DMS 273 (cell line): Measurements from ENCODE around the gene GSX2.
"Not testable (repeated sequence)": the region's sequence is repeated elsewhere in the genome, so short reads cannot be mapped to it uniquely, and the experiment has no call there.

Experiments used
- DNase-seq: peaks from one replicate; lab custom pipeline; 2025; ENCODE audit not compliant: unreplicated experiment; lab: John Stamatoyannopoulos, UW

Gene GSX2

GRCh38 chr4:54099748-54100574 lies at the start of gene GSX2:
Gene GSX2, plus strand, starts transcription at chr4:54100163. Its CDS starts 182 bp downstream, at chr4:54100345.
- peak; percentile 29 for DNase-seq

- no peak for DNase-seq
Observed at GRCh38 chr4:54050214-54050904, 49.6 kb upstream of the GSX2 start.

- not testable (repeated sequence) for DNase-seq
Observed at GRCh38 chr4:54053322-54053721, 46.6 kb upstream of the GSX2 start.

GRCh38 chr4:54054501-54054900 lies 45.5 kb upstream of the GSX2 start:
- no peak for DNase-seq

- DNase-seq, result no peak
Observed at GRCh38 chr4:54055494-54055893, 44.5 kb upstream of the GSX2 start.

GRCh38 chr4:54056360-54056759 lies 43.6 kb upstream of the GSX2 start:
- DNase-seq, result no peak

- DNase-seq, result no peak
Observed at GRCh38 chr4:54058171-54058570, 41.8 kb upstream of the GSX2 start.

- no peak for DNase-seq
Observed at GRCh38 chr4:54060116-54060515, 39.8 kb upstream of the GSX2 start.

- no peak for DNase-seq
Observed at GRCh38 chr4:54061067-54061466, 38.9 kb upstream of the GSX2 start.

GRCh38 chr4:54061873-54062272 lies 38.1 kb upstream of the GSX2 start:
- DNase-seq, result no peak

GRCh38 chr4:54062392-54062791 lies 37.6 kb upstream of the GSX2 start:
- DNase-seq, result no peak

- DNase-seq, result no peak
Observed at GRCh38 chr4:54063229-54063628, 36.7 kb upstream of the GSX2 start.

- peak; percentile 53 for DNase-seq
Observed at GRCh38 chr4:54063737-54064316, 36.1 kb upstream of the GSX2 start.

- DNase-seq, result peak; percentile 94
Observed at GRCh38 chr4:54064317-54065111, 35.4 kb upstream of the GSX2 start, which contains the start of gene CHIC2. Gene CHIC2, minus strand, starts transcription at chr4:54064605. Its CDS starts 305 bp downstream, at chr4:54064300.

- no peak for DNase-seq
Observed at GRCh38 chr4:54065282-54066087, 34.5 kb upstream of the GSX2 start.

- no peak for DNase-seq
Observed at GRCh38 chr4:54066088-54066415, 33.9 kb upstream of the GSX2 start.

GRCh38 chr4:54066718-54067129 lies 33.2 kb upstream of the GSX2 start:
- DNase-seq, result no peak

GRCh38 chr4:54067166-54067565 lies 32.8 kb upstream of the GSX2 start:
- no peak for DNase-seq

- no peak for DNase-seq
Observed at GRCh38 chr4:54073271-54073880, 26.6 kb upstream of the GSX2 start.

GRCh38 chr4:54074381-54074780 lies 25.6 kb upstream of the GSX2 start:
- DNase-seq, result no peak
